Measurements from ENCODE around the gene PCGF2. TPM values are rescaled to one million over a fixed set of nuclear protein-coding genes. Genes with fewer than 3 reads are reported as not detected.

PCGF2 gene
- total RNA-seq = 3.9 and 6.9 TPM in 2 replicates

DNA sequence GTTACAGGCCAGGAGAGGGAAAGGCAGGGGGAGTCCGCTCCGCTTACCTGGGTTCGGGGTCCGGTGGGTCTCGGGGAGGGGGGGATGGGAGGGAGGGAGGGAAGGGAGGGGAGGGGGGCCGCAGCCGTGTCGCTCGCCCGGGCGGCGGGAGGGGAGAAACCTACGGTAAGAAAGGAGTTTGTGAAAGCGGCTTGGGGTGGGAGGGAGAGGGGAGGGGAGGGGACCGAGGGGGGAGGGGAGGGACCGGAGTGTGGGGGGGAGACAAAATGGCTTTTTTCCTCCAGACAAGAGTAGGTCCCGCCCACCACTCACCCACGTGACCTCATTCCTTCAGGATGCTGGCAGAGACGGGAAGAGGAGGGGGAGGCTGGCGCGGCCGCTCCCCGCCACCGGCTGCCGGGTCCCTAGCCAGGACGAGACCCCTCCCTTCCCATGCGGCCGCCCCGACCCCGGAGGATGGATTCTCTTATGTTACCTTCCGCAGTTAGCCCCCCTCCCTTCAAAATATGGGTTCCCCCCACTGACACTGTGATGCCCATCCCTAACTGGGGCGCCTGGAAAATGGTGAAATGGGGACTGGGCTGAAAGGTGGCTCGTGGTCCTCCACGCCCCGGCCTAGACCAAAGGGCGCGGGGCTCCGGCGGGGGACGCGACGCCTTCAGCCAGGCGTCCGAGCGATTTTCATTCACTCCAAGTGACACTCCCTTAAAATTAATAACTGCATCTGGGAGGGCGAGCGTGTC, at the start of gene PCGF2:
TSS of gene PCGF2 (minus strand) at position 188 of the 743 bp plus-strand sequence. CDS start 7,934 bp downstream, outside the sequence.

DNA sequence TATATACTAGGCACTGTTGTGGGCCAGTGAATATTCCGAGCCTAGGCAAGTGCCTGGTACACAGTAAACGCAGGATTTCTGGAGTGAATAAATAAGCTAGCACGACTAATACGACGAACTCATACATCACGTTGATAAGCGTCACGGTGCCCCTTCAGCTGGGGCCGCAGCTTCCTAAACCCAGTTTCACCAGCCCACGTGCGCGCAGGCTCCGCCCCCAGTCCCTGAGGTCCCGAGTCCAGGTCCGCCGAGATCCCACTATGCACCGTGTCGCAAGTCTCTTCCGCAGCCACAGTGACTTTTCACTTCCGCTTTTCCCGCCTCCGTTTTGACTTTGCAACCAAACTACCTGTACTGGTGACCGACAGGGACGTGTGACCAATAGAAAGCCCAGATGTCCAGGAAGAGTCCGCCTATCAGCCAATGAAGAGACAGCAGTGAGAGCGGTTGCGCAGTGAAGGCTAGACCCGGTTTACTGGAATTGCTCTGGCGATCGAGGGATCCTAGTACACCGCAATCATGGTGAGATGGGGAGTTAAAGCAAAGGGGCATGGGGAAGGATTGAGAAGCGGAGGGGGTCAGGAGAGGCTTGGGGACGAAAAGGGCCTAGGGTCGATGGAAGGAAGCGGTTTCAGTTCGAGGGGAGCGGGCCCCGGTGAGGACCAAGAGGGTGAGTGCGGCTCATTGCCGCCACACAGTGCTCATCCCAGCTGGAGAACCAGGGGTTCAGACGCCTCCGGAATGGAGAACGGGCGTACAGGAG, 4.4 kb upstream of the PCGF2 start, which contains the start of gene PSMB3:
TSS of gene PSMB3 (plus strand) at position 434 of the 763 bp plus-strand sequence. CDS start at position 520, 86 bp downstream.

DNA sequence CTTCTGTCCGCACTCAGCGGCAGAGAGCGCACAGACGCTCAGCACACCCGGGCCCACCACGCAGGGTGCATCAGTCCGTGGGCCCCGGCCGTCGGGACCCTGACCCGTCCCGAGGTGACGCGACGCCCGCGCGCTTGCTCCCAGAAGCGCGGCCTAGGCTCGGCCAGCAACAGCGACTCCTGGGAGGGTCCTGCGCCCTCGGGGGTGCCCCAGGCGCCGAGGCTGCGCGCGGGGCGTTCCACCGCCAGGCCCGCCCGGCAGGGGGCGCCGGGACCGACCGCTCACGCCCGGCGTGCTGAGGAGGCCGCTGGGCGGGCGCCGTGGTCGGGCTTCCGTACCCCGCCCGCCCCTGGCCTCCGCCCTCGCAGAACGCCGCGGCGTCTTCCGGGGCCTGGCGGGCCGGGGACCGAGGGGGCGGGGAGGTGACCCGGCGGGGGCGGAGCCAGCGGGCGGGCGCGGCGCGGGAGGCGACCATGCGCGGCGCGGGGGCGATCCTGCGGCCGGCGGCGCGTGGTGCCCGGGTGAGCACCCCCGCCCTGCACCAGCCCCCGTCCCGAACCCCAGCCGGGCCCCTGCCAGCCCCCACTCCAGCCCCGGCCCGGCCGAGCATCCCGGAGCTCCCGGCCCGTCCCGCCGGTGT, 18.1 kb downstream of the PCGF2 start, which contains the start of gene CISD3:
TSS of gene CISD3 (plus strand) at position 456 of the 640 bp plus-strand sequence. CDS start at position 474, 18 bp downstream.

DNA sequence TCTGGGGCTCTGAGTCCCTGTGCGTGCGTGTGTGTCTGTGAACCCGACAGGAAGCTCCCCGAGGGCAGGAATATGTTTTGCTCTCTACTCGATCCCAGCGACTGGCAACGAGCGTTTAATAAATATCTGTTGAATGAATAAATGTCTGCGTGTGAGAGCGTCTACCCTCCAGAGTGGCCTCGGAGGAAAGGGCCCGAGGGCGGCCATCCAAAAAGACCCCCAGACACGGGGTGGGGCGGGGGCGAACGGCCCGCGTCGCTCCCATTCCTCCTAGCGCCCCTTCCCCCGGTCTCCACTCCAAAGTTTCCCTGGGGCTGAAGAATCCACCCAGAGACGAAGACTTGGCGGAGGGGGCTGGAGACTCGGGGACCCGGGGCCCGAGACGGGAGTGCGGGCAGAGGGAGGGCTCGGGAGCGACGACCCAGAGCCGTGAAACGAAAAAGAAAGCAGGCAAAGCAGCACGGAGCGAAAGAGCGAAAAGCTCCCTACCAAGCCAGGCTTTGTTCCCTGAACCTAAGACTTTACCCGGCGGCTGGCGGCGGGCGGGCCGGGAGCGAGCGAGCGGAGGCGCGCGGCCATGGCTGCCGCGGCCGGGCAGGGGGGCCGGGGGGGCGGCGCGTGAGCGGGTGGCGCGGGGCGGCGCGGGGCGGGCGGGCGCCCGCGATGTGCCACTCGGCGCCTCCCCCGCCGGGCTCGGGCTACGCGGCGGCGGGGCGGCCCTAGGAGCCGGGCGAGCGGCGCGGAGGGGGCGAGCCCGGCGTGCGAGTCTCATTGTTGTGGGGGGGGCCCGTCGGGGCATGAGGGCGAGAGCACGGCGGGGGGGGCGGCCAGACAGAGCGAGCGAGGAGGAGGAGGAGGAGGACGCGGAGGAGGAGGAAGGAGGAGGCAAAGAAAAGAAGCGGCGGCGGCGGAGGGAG, 43.3 kb downstream of the PCGF2 start, which contains the start of gene MLLT6:
TSS of gene MLLT6 (plus strand) at position 668 of the 917 bp plus-strand sequence. CDS start 360 bp downstream, outside the sequence.

Other genes with a start within 250 kb of the PCGF2 start
- 0.05 TPM in 1 of 2 replicates, not detected in the other for gene SRCIN1, start 142.4 kb downstream of the PCGF2 start, total RNA-seq
- gene EPOP, start 73.4 kb downstream of the PCGF2 start, total RNA-seq = 0.89 and 1.3 TPM in 2 replicates
- gene MLLT6, start 43.1 kb downstream of the PCGF2 start, total RNA-seq = 20.2 and 32.9 TPM in 2 replicates
- gene CISD3, start 18.0 kb downstream of the PCGF2 start, total RNA-seq = 2.1 and 2.9 TPM in 2 replicates
- 101 and 237 TPM in 2 replicates for gene PSMB3, start 4.4 kb upstream of the PCGF2 start, total RNA-seq
- 59.4 and 87.8 TPM in 2 replicates for gene PIP4K2B, start 51.2 kb upstream of the PCGF2 start, total RNA-seq
- gene CWC25, start 77.0 kb upstream of the PCGF2 start, total RNA-seq = 7.4 and 7.9 TPM in 2 replicates
- 701 and 1,439 TPM in 2 replicates for gene RPL23, start 105.4 kb upstream of the PCGF2 start, total RNA-seq
- gene LASP1, start 121.7 kb upstream of the PCGF2 start, total RNA-seq = 115 and 231 TPM in 2 replicates
- not detected in 2 replicates for gene FBXO47, start 219.1 kb upstream of the PCGF2 start, total RNA-seq

All from smooth muscle cell of the umbilical artery (primary cell).